OCI-LY7 (cell line): ENCODE data around the gene OXCT1.

Experiments
- CTCF ChIP-seq: fragments of 200-600 bp; sonication (generic); conservative IDR thresholded peaks from 2 replicates; pipeline ENCODE4 v1.5.1; 2014; ENCODE audit warnings: mild to moderate bottlenecking, antibody characterized with exemption, low read length, moderate library complexity, mixed read lengths
- EZH2phosphoT487 ChIP-seq: fragments of 200-600 bp; sonication (generic); IDR thresholded peaks from 2 replicates; pipeline ENCODE4 v1.6.1; 2018; ENCODE audit warnings: low read depth, borderline replicate concordance, mild to moderate bottlenecking, mixed run types, antibody characterized with exemption, low read length, moderate library complexity, mixed read lengths

GRCh38 chr5:41795125-41795524, 75.1 kb downstream of the OXCT1 start:
- no peak for TF ChIP-seq CTCF
- TF ChIP-seq EZH2phosphoT487: no peak
